Ishikawa (cell line): Measurements from ENCODE around the gene STH.

ENCODE experiments used
- CEBPB ChIP-seq: IDR thresholded peaks from 2 replicates; pipeline ENCODE4 v1.6.1; 2012
- CREB1 ChIP-seq: IDR thresholded peaks from 2 replicates; pipeline ENCODE4 v1.6.1; 2012; ENCODE audit warnings: low read depth
- EGR1 ChIP-seq: IDR thresholded peaks from 2 replicates; pipeline ENCODE4 v1.6.1; 2012
- EP300 ChIP-seq: IDR thresholded peaks from 2 replicates; pipeline ENCODE4 v1.6.1; 2012; ENCODE audit warnings: borderline replicate concordance
- RAD21 ChIP-seq: IDR thresholded peaks from 2 replicates; pipeline ENCODE4 v1.6.1; 2012; ENCODE audit warnings: low read depth
- REST ChIP-seq: IDR thresholded peaks from 2 replicates; pipeline ENCODE4 v1.6.1; 2012; ENCODE audit warnings: low read depth, mild to moderate bottlenecking
- TAF1 ChIP-seq: IDR thresholded peaks from 2 replicates; pipeline ENCODE4 v1.6.1; 2012; ENCODE audit warnings: low read depth, mild to moderate bottlenecking
- TCF12 ChIP-seq: IDR thresholded peaks from 2 replicates; pipeline ENCODE4 v1.6.1; 2012; ENCODE audit warnings: low read depth
- YY1 ChIP-seq: IDR thresholded peaks from 2 replicates; pipeline ENCODE4 v1.6.1; 2012; ENCODE audit warnings: low read depth
- TF ChIP-seq, protein P1 (sequence below): IDR thresholded peaks from 2 replicates; pipeline ENCODE4 v1.6.1; 2012

DNA sequence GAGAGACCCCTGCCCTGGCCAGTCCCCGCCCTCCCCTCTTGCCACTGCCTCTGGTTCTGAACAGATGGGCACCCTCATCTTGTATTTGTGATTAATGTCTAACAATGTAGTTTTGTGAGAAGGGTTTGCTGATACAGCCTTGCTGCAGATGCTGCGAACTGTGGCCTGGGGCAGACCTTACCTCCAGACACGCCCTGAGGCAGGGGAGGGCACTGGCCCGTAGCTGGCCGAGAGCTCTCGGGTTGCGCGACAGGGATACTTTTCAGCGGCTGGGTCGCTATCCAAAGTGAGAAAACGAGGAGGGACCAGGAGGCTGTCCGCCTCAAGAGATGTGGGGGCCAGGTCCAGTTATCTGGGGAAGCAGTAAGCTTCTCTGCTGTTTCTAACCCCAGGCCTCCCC lies 21.9 kb downstream of the STH start:
- TF ChIP-seq YY1: no peak
- TF ChIP-seq TCF12: no peak
- TF ChIP-seq EGR1: no peak
- TF ChIP-seq, protein P1, sequence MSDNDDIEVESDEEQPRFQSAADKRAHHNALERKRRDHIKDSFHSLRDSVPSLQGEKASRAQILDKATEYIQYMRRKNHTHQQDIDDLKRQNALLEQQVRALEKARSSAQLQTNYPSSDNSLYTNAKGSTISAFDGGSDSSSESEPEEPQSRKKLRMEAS: no peak
- TF ChIP-seq TAF1: no peak
- TF ChIP-seq EP300: no peak
- TF ChIP-seq CREB1: no peak
- TF ChIP-seq RAD21: no peak
- TF ChIP-seq REST: no peak
- TF ChIP-seq CEBPB: no peak
